ENCODE measurements around the gene PRKCG.

The PRKCG gene

GRCh38 chr19:53894707-53895106, 12.7 kb downstream of the PRKCG start:
- no peak for TF ChIP-seq CTCF (IDR thresholded peaks at IDR 0.05; ENCODE audit: insufficient read depth, low read depth, low read length, missing control alignments)
- DNase-seq (ENCODE audit: low read depth) = no peak
- no peak overlapping the region for H3K4me3 ChIP-seq (ENCODE audit: low read depth, low read length)

GRCh38 chr19:53896682-53897081, 14.7 kb downstream of the PRKCG start:
- H3K4me3 ChIP-seq (ENCODE audit: low read depth, low read length) = no peak overlapping the region
- DNase-seq (ENCODE audit: low read depth) = no peak
- no peak for TF ChIP-seq CTCF (IDR thresholded peaks at IDR 0.05; ENCODE audit: insufficient read depth, low read depth, low read length, missing control alignments)

- no peak overlapping the region for H3K4me3 ChIP-seq (ENCODE audit: low read depth, low read length)
- TF ChIP-seq CTCF (IDR thresholded peaks at IDR 0.05; ENCODE audit: insufficient read depth, low read depth, low read length, missing control alignments) = no peak
- no peak for DNase-seq (ENCODE audit: low read depth)
Observed at GRCh38 chr19:53897459-53897858, 15.5 kb downstream of the PRKCG start.

GRCh38 chr19:53898166-53898565, 16.2 kb downstream of the PRKCG start:
- no peak for DNase-seq (ENCODE audit: low read depth)
- no peak for TF ChIP-seq CTCF (IDR thresholded peaks at IDR 0.05; ENCODE audit: insufficient read depth, low read depth, low read length, missing control alignments)
- no peak overlapping the region for H3K4me3 ChIP-seq (ENCODE audit: low read depth, low read length)

GRCh38 chr19:53898636-53899341, 16.8 kb downstream of the PRKCG start:
- no peak for DNase-seq (ENCODE audit: low read depth)
- H3K4me3 ChIP-seq (ENCODE audit: low read depth, low read length) = no peak overlapping the region
- TF ChIP-seq CTCF (IDR thresholded peaks at IDR 0.05; ENCODE audit: insufficient read depth, low read depth, low read length, missing control alignments) = no peak

- H3K4me3 ChIP-seq (ENCODE audit: low read depth, low read length) = no peak overlapping the region
- TF ChIP-seq CTCF (IDR thresholded peaks at IDR 0.05; ENCODE audit: insufficient read depth, low read depth, low read length, missing control alignments) = no peak
- no peak for DNase-seq (ENCODE audit: low read depth)
Observed at GRCh38 chr19:53900191-53900860, 18.3 kb downstream of the PRKCG start.
